HG03139 (cell line): ENCODE measurements around the gene DOCK7.
"Not testable (repeated sequence)": the region's sequence is repeated elsewhere in the genome, so short reads cannot be mapped to it uniquely, and the experiment has no call there.

ENCODE experiments used
- ATAC-seq: cut with Tn5 transposase; IDR thresholded peaks from one replicate; pipeline ENCODE4 v1.9.1; 2021; ENCODE audit not compliant: unreplicated experiment

The DOCK7 gene

GRCh38 chr1:62698161-62698560 lies 10.0 kb upstream of the DOCK7 start:
- not testable (repeated sequence) for ATAC-seq

GRCh38 chr1:62694479-62694878 lies 6.3 kb upstream of the DOCK7 start:
- not testable (repeated sequence) for ATAC-seq

- ATAC-seq, result no peak
Measured at GRCh38 chr1:62693123-62693522, 4.9 kb upstream of the DOCK7 start.

DNA sequence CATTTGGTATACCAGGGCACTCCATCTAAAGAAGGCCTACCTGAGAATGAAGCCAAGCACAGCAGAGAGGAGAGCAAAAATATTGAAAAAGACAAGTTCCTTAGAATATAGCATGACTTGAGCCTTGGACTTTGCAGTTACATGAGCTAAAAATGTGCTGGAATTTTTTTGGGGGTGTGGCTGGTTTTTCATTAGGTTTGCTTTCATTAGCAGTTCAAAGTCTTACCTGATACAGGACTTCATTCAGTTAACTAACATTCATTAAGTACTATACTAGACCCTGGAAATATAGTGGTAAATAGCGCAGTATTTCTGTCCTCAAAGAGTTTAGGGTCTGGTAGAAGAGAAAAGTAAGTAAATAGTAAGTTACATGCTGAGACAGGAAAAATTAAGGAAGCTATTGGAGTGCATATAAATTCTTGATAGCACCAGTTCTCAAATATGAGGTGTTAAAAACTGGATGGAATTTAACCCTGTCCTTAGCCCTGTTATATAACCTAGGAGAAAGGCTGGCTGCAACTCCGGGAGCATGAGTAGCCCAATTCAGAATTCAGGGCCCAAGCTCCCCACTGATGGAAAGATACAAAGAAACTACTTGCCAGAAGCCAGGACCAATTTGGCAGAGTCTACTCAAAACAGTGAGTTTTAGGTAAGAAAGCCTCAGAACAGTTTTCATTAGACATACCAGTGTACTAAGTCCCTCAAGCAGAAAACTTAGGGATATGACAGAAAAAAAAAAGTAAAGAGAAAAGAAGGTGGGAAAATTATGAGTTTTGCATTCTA lies 3.1 kb upstream of the DOCK7 start:
- ATAC-seq, result no peak

DNA sequence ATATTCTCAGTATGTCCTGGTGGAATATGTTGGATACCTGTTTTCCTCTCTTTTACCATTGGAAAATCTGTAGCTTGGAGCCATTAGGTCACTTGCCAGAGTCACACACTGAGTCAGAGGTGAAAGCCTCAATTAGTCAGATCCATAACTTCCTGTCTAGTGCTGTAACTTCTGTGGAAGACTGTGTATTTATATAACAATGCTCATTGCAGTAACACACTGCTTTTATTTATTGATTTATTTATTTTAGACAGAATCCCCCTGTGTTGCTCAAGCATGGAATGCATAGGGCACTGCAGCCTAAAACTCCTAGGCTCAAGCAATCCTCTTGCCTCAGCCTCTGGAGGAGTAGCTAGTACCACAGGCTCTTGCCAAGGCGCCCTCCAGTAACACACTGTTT lies 1.3 kb upstream of the DOCK7 start:
- ATAC-seq, result no peak

- no peak for ATAC-seq
Measured at GRCh38 chr1:62688687-62689085, 500 bp upstream of the DOCK7 start.

DNA sequence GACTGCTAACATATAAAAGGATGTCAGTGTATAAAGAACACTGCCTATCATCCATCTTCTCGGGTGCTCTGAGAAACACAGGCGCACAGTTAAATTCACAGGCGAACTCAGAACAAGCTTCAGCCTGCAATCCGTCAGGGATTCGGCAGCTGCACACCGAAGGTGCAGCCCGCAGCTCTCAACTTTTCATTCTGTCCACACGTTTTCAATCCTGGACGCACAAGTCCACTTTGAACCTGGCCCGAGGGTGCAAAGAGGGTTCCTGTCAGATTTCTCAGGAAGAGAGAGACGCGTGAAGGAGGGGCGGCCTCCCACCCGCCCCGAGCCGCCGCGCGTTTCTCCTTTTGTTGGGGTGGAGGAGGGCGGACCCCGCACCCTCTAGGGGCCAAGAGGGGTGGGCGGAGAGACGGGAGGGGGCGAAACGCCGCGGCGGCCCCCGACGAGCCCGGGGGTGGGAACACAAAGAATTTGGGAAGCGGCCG lies 724 bp downstream of the DOCK7 start:
- peak; percentile 43 for ATAC-seq

- no peak for ATAC-seq
Measured at GRCh38 chr1:62686822-62687221, 1.4 kb downstream of the DOCK7 start.

DNA sequence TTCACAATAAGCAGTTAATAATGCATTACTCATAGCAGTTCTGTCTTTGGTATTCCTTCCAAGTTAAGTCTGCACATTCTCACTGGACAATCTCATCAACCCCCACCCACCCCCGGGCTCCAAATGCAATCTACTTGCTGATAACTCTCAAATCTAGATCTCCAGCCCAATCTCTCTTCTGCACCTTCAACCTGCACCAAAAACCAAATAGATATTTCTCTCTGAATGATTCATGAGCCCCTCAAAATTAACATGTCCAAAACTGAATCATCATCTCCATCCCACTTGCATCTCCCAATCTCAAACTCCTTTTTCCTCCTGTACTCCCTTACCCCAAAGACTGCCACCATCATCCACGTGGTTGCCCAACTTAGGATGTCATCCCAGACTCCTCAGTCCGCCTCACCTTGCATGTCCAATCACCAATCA lies 2.7 kb downstream of the DOCK7 start:
- ATAC-seq, result no peak

DNA sequence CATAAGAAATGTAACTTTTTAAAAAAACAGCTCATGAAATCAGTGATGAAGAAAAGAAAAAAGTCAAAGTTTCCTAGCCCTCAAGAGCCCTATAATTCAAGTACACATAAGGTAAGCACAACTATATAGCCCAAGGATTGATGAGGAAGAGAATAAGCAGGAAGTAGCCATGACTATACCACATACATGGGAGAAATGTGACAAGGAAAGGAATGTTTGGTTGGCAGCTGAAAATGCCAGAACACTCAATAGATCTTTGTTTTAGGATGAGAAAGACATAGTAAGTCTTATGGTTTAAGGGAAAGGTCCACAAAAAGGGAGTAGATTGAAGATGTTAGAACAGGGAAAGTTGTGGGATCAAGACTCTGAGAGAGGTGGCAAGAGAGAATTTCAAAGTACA lies 5.7 kb downstream of the DOCK7 start:
- no peak for ATAC-seq

DNA sequence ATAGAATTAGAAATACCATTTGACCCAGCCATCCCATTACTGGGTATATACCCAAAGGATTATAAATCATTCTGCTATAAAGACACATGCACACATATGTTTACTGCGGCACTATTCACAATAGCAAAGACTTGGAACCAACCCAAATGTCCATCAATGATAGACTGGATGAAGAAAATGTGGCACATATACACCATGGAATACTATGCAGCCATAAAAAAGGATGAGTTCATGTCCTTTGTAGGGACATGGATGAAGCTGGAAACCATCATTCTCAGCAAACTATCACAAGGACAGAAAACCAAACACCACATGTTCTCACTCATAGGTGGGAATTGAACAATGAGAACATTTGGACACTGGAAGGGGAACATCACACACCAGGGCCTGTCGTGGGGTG lies 7.2 kb downstream of the DOCK7 start:
- ATAC-seq, result not testable (repeated sequence)

DNA sequence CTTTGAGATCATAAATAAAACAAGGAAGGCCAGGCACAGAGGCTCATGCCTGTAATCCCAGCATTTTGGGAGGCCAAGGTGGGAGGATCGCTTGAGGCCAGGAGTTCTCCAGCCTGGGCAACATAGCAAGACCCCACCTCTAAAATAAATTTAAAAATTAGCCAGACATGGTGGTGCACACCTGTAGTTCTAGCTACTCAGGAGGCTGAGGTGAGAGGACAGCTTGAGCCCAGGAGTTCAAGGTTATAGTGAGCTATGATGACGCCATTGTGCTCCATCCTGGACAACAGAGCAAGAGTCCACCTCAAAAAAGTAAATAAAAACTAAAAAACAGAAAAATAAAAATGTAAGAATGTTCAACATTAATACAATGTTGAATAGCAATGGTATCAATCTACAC lies 10.4 kb downstream of the DOCK7 start:
- ATAC-seq, result not testable (repeated sequence)

- ATAC-seq, result no peak
Measured at GRCh38 chr1:62676611-62677356, 11.4 kb downstream of the DOCK7 start.

DNA sequence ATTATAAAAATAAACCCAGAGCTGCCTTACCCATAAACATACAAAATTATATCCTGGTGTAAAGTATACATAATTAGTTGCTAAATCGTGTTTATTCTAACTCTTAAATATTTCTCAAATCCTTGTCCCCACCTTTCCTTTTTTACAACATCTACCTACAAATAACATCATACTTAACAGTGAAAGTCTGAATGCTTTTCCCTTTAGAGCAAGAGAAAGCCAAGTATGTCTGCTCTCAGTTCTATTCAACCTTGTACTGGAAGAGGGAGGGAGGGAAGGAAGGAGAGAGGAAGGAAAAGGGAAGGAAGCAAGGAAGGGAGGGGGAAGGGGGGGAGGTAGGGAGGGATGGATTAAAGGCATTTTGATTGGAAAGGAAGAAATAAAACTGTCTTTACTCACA lies 14.6 kb downstream of the DOCK7 start:
- no peak for ATAC-seq

GRCh38 chr1:62672029-62672428 lies 16.2 kb downstream of the DOCK7 start:
- ATAC-seq, result no peak

DNA sequence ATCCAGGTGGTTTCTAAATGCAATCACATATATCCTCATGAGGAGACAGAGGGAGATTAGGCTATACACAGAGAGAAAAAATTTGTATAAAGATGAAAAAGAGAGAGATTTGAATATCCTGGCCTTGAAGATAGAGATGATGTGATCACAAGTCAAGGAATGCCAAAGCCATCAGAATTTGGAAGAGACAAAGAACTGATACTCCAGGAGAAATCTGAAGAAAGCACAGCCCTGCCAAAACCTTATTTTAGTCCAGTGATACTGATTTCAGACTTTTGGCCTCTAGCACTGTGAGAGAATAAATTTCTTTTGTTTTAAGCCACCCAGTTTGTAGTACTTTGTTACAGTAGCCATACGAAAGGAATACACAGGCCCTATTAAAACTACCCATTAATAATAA lies 33.4 kb downstream of the DOCK7 start:
- ATAC-seq, result no peak

DNA sequence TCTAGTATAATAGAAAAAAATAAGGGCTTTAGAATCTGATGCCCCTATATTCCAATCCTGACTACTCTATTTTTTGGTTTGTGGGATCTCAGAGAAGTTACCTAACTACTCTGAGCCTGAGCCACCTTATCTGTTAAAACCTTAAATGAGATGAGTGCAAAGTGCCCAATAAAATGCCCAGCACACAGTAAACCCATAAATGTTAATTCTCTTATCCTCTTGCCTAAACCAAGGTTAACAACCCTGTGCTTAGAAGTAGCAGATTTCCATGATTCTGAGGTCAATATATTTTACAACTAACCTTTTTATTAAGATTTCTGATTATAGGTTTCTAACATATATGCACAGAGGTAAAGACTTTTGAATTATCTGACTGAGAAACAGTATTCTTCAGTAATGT lies 35.8 kb downstream of the DOCK7 start:
- no peak for ATAC-seq

GRCh38 chr1:62643283-62643682 lies 44.9 kb downstream of the DOCK7 start:
- ATAC-seq, result no peak

- no peak for ATAC-seq
Measured at GRCh38 chr1:62637392-62638105, 50.6 kb downstream of the DOCK7 start.

DNA sequence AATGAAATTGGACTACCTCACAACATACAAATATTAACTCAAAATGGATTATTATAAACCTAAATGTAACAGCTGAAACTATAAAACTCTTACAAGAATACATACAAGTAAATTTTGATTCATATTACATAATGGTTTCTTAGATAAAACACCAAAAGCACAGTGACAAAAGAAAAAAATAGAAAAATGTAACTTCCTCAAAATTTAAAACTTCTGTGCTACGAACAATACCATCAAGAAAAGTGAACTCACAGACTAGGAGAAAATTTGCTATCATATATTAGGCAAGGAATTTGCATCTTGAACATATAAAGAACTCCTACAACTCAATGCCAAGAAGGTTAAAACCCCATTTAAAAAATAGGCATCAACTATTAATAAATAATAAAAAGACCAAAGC lies 59.7 kb downstream of the DOCK7 start:
- no peak for ATAC-seq

- peak; percentile 57 for ATAC-seq
Measured at GRCh38 chr1:62625415-62625814, 62.8 kb downstream of the DOCK7 start.

GRCh38 chr1:62621907-62622306 lies 66.3 kb downstream of the DOCK7 start:
- ATAC-seq, result peak; percentile 88
